ENCODE measurements around the gene MRPS18C. TPM values are rescaled to one million over a fixed set of nuclear protein-coding genes. Genes with fewer than 3 reads are reported as not detected.

Gene MRPS18C
- total and polyA plus RNA-seq, 4 donors: 21.2 to 47.4 (median 39.2) TPM

- H3K4me1 ChIP-seq (ENCODE audit: control insufficient read depth in 5 of 5, insufficient read depth in 5 of 5, low read length in 5 of 5): peaks cover 0 to 13% (median 3%) of the 10 kb centered on the region in 5 donors
- no peaks in the 10 kb centered on the region for H3K9me3 ChIP-seq (ENCODE audit: control insufficient read depth in 4 of 4, insufficient read depth in 3 of 4, low read length in 3 of 4)
- peak; percentile 100 for ATAC-seq (ENCODE audit: insufficient read depth, low FRiP score)
- peak within 1 kb of the TSS; percentile 42 to 78 for H3K9ac ChIP-seq (ENCODE audit: insufficient read depth in 1 of 2, low read length in 2 of 2)
- H3K27ac ChIP-seq (ENCODE audit: low read depth in 1 of 2, low read length in 1 of 2): peak within 1 kb of the TSS; percentile 87 to 88
- DNase-seq: peak; percentile 95 to 98 (median 96)
- no peak for TF ChIP-seq CTCF (IDR thresholded peaks at IDR 0.05; ENCODE audit: control extremely low read depth, extremely low read depth)
- peaks cover 0 to under 1% (median 0%) of the 10 kb centered on the region in 4 donors for H3K36me3 ChIP-seq (ENCODE audit: control insufficient read depth in 4 of 4, insufficient read depth in 4 of 4, low read length in 4 of 4)
- H3K4me3 ChIP-seq: peak within 1 kb of the TSS; percentile 61
- 1% methylated on average over 75 to 93 of the region's 93 CpGs for WGBS, 2 donors
- H3K27me3 ChIP-seq (ENCODE audit: control insufficient read depth in 3 of 3, insufficient read depth in 3 of 3, low read length in 2 of 3): no peaks in the 10 kb centered on the region
Measured at GRCh38 chr4:83484500-83485461, 28.9 kb downstream of the MRPS18C start, which contains the start of gene ABRAXAS1. Gene ABRAXAS1 (minus strand): TSS chr4:83485100. CDS start chr4:83485072, 28 bp downstream.

GRCh38 chr4:83486457-83487129 lies 30.7 kb downstream of the MRPS18C start:
- WGBS, 2 donors: 54 to 79% methylated on average over 3 of the region's 3 CpGs
- no peak overlapping the region for H3K27ac ChIP-seq (ENCODE audit: low read depth in 1 of 2, low read length in 1 of 2)
- no peaks in the 10 kb centered on the region for H3K36me3 ChIP-seq (ENCODE audit: control insufficient read depth in 4 of 4, insufficient read depth in 4 of 4, low read length in 4 of 4)
- no peaks in the 10 kb centered on the region for H3K27me3 ChIP-seq (ENCODE audit: control insufficient read depth in 3 of 3, insufficient read depth in 3 of 3, low read length in 2 of 3)
- DNase-seq (no peak), ATAC-seq (ENCODE audit: insufficient read depth, low FRiP score) (no peak)
- H3K9me3 ChIP-seq (ENCODE audit: control insufficient read depth in 4 of 4, insufficient read depth in 3 of 4, low read length in 3 of 4): no peaks in the 10 kb centered on the region
- no peak overlapping the region for H3K4me3 ChIP-seq
- H3K4me1 ChIP-seq (ENCODE audit: control insufficient read depth in 5 of 5, insufficient read depth in 5 of 5, low read length in 5 of 5): peaks cover 0 to 13% (median 3%) of the 10 kb centered on the region in 5 donors
- H3K9ac ChIP-seq (ENCODE audit: insufficient read depth in 1 of 2, low read length in 2 of 2): no peak overlapping the region
- TF ChIP-seq CTCF (IDR thresholded peaks at IDR 0.05; ENCODE audit: control extremely low read depth, extremely low read depth): no peak

- Histone ChIP-seq H3K4me1 (ENCODE audit: control insufficient read depth in 5 of 5, insufficient read depth in 5 of 5, low read length in 5 of 5) (peaks cover 0 to 6% (median 0%) of the 10 kb centered on the region in 5 donors), H3K36me3 (ENCODE audit: control insufficient read depth in 4 of 4, insufficient read depth in 4 of 4, low read length in 4 of 4) (no peaks in the 10 kb centered on the region), H3K9ac (ENCODE audit: insufficient read depth in 1 of 2, low read length in 2 of 2) (no peak overlapping the region), H3K27ac (ENCODE audit: low read depth in 1 of 2, low read length in 1 of 2) (no peak overlapping the region), H3K4me3 (no peak overlapping the region), H3K27me3 (ENCODE audit: control insufficient read depth in 3 of 3, insufficient read depth in 3 of 3, low read length in 2 of 3) (no peaks in the 10 kb centered on the region), H3K9me3 (ENCODE audit: control insufficient read depth in 4 of 4, insufficient read depth in 3 of 4, low read length in 3 of 4) (no peaks in the 10 kb centered on the region)
- no peak for ATAC-seq (ENCODE audit: insufficient read depth, low FRiP score)
- TF ChIP-seq CTCF (IDR thresholded peaks at IDR 0.05; ENCODE audit: control extremely low read depth, extremely low read depth): no peak
- WGBS, 2 donors: 36 to 77% methylated on average over 1 of the region's 1 CpG
- no peak for DNase-seq
Measured at GRCh38 chr4:83489711-83490326, 34.0 kb downstream of the MRPS18C start.

All from lung (tissue), 12 donors.